ENCODE results near the gene ITGA5.
"Not testable (repeated sequence)": the region's sequence is repeated elsewhere in the genome, so short reads cannot be mapped to it uniquely, and the experiment has no call there.

The ITGA5 gene

DNA sequence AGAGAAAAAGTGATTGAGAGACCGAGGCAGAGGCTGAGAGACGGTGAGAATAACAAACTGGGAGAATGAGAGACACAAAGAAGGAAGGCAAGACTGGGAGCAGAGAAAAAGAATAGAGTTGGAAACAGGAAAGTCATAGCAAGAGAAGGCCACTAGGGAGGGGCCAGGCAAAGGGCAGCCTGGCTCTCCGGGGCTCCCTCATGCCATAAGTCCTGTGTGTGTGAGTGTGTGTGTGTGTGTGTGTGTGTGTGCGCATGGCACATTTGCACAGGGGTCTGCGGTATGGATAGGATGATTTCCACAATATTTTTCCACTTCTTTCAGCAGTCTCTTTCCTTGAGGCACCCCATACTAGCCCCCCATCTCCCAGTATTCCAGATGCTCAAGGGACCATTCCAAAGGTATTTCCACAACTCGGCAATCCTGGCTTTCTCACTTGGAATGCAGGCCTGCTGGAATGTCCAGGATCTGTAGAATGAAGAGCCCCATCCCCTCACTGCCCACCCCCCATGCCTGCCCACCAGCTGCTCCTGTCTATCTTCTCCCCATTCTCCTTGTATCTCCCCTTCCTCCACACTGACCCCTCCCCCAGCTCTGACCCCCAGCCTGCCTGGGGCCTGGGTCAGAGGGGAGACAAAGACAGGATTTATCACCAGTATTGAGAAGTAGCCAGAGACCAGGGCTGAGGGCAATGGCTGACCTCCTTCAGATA is 63.8 kb downstream of the ITGA5 start:
- H3K9me3 Mint-ChIP-seq, result no peaks in the 10 kb centered on the region
- H3K27me3 Mint-ChIP-seq, result no peaks in the 10 kb centered on the region
- H3K27ac Mint-ChIP-seq, result no peak overlapping the region
- H3K4me1 Mint-ChIP-seq, result peaks cover 24% of the 10 kb centered on the region
- H3K36me3 Mint-ChIP-seq (ENCODE audit: low read depth), result peaks cover 9% of the 10 kb centered on the region
- ATAC-seq, result no peak
- no peak overlapping the region for H3K4me3 Mint-ChIP-seq
- no peak for DNase-seq

- not testable (repeated sequence) for ATAC-seq, H3K4me3 Mint-ChIP-seq, DNase-seq, H3K27ac Mint-ChIP-seq, H3K9me3 Mint-ChIP-seq, H3K27me3 Mint-ChIP-seq
- Mint-ChIP-seq H3K36me3 (ENCODE audit: low read depth) (peaks cover 15% of the 10 kb centered on the region), H3K4me1 (peaks cover 24% of the 10 kb centered on the region)
Measured at GRCh38 chr12:54354271-54354670, 64.8 kb downstream of the ITGA5 start.

DNA sequence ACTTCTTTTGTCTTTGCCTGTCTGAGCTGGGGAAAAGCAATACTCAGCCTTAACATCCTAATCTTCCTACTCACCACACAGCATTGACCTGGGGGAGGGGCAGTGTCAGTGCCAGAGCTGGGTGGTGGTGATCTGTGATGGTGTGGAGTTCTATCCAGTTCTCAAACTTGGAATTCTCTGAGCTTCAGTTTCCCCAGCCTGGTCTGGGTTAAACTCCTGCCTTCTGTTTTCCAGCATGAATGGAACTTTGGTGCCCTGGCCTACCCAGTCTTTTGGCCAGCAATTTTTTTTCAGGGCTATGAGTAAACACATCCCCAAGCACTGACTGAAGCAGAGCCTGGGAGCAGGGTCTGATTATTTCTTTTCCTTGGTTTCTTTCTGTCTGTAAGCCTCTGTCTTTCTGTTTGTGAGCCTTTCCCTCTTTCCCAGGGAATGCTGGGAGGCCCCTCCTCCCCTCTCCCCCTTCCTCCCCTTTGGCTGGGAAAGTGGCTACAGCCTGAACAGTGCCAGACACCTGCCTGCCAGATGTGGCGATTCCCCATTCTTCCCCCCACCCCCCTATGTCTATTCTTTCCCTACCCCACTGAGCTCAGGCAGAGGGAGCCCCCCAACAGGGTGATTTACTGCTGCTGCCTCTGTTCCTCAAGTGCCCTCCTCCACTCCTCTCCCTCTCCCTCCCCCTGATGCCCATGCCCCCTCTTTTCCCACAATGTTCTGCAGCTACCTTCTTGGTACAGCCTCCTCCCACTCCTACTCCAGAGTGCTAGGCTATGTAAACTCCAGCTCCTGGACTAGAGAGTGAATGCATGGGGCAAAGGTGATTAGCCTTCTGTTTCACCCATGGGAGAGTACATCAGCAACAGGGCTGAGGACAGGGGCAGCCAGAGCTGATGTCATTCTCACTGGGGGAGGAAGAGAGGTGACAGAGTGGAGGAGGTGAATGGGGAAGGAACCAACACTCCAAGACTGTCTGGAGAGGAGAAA is 65.9 kb downstream of the ITGA5 start:
- Mint-ChIP-seq H3K9me3 (no peaks in the 10 kb centered on the region), H3K27ac (no peak overlapping the region), H3K27me3 (no peaks in the 10 kb centered on the region), H3K4me1 (peaks cover 24% of the 10 kb centered on the region), H3K36me3 (ENCODE audit: low read depth) (peaks cover 16% of the 10 kb centered on the region), H3K4me3 (no peak overlapping the region)
- ATAC-seq, result no peak
- DNase-seq, result no peak

DNA sequence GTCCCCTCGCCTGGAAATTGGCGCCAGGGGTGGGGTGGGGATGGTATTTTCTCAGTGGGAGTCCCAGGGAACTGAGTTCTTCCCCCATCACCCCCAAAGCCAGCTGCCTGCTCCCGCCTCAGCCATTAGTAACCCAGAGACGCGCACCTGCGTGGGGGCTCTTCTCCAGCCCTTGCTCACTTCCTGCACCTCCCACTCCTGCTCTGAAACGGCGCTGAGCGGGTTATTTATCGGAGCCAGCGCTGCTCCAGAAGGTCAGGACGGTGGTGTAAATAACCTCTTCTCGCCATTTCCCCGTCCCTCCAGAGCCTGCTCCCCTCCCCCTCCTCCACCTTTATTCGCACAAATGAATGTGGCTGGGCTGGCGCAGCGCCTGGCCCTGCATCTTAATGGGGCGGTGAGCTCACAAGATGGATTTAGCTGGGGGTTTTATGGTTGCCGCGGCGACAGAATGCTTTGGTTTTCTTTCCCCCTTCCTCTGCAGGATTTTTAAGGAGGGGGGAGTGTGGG is 67.0 kb downstream of the ITGA5 start:
- Mint-ChIP-seq H3K4me1 (peaks cover 24% of the 10 kb centered on the region), H3K9me3 (no peaks in the 10 kb centered on the region), H3K27ac (peak overlapping the region; percentile 55), H3K27me3 (no peaks in the 10 kb centered on the region), H3K4me3 (peak overlapping the region; percentile 49), H3K36me3 (ENCODE audit: low read depth) (peaks cover 21% of the 10 kb centered on the region)
- ATAC-seq, result peak; percentile 80
- peak; percentile 53 for DNase-seq

GRCh38 chr12:54351341-54351740 is 67.7 kb downstream of the ITGA5 start:
- no peak overlapping the region for H3K27ac Mint-ChIP-seq
- H3K4me3 Mint-ChIP-seq, result no peak overlapping the region
- DNase-seq (no peak), ATAC-seq (no peak)
- peaks cover 24% of the 10 kb centered on the region for H3K36me3 Mint-ChIP-seq (ENCODE audit: low read depth)
- no peaks in the 10 kb centered on the region for H3K27me3 Mint-ChIP-seq
- no peaks in the 10 kb centered on the region for H3K9me3 Mint-ChIP-seq
- H3K4me1 Mint-ChIP-seq, result peaks cover 24% of the 10 kb centered on the region

- Mint-ChIP-seq H3K36me3 (ENCODE audit: low read depth) (peaks cover 24% of the 10 kb centered on the region), H3K4me1 (peaks cover 24% of the 10 kb centered on the region), H3K4me3 (no peak overlapping the region), H3K27me3 (no peaks in the 10 kb centered on the region), H3K27ac (no peak overlapping the region), H3K9me3 (no peaks in the 10 kb centered on the region)
- ATAC-seq (no peak), DNase-seq (no peak)
Measured at GRCh38 chr12:54350743-54351142, 68.3 kb downstream of the ITGA5 start.

- Mint-ChIP-seq H3K4me3 (no peak overlapping the region), H3K36me3 (ENCODE audit: low read depth) (peaks cover 28% of the 10 kb centered on the region), H3K4me1 (peaks cover 24% of the 10 kb centered on the region), H3K27me3 (no peaks in the 10 kb centered on the region), H3K27ac (no peak overlapping the region), H3K9me3 (no peaks in the 10 kb centered on the region)
- ATAC-seq (no peak), DNase-seq (no peak)
Measured at GRCh38 chr12:54349679-54350078, 69.4 kb downstream of the ITGA5 start.

DNA sequence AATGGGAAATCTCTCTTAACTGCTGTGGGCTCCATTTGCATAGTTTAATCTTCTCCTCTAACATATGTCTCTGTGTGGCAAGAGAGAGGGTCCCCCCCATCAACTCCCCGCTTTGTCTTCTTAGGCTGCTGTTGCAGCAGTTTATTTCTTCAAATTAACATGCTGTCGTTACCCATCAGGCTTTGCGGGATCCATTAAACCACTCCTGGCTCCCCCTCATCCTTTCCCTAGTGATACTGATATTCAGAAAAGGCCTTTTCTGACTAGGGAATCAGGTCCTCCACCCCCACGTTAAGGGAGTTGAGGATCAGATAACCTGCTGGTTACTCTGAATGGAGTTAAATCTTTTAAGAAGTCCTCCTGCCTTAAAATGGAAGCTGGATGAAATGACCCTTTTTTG is 70.0 kb downstream of the ITGA5 start:
- Mint-ChIP-seq H3K27ac (no peak overlapping the region), H3K36me3 (ENCODE audit: low read depth) (peaks cover 30% of the 10 kb centered on the region), H3K4me3 (no peak overlapping the region)

More for the DNA sequence above, 70.0 kb downstream of the ITGA5 start:
- H3K4me1 Mint-ChIP-seq, result peaks cover 24% of the 10 kb centered on the region
- no peaks in the 10 kb centered on the region for H3K9me3 Mint-ChIP-seq
- H3K27me3 Mint-ChIP-seq, result no peaks in the 10 kb centered on the region
- no peak for DNase-seq
- ATAC-seq, result no peak
